Memory B cell (primary cell): ENCODE data around the gene SLC9A9.

Source experiments
- ATAC-seq: fragments of 150-1000 bp; cut with Tn5 transposase; 2 replicates; pipeline ENCODE4 v1.10.0; 2021; ENCODE audit warnings: low read depth, mild to moderate bottlenecking, moderate library complexity
- DNase-seq, 2 donors: peaks; one replicate each; pipeline ENCODE4 v3.0.0; 2022; ENCODE audit warnings: low spot score in 2 of 2
- H3K27ac Mint-ChIP-seq: one replicate; pipeline ENCODE4 v1.8.0; 2022; ENCODE audit warnings: mild to moderate bottlenecking, moderate library complexity, mixed read lengths
- H3K27me3 Mint-ChIP-seq: one replicate; pipeline ENCODE4 v1.8.0; 2022; ENCODE audit warnings: mixed read lengths
- H3K36me3 Mint-ChIP-seq: one replicate; pipeline ENCODE4 v1.8.0; 2022; ENCODE audit warnings: mild to moderate bottlenecking, mixed read lengths
- H3K4me1 Mint-ChIP-seq: one replicate; pipeline ENCODE4 v1.8.0; 2022; ENCODE audit warnings: mixed read lengths
- H3K4me3 Mint-ChIP-seq: one replicate; pipeline ENCODE4 v1.8.0; 2022; ENCODE audit warnings: mild to moderate bottlenecking, moderate library complexity, mixed read lengths
- H3K9me3 Mint-ChIP-seq: one replicate; pipeline ENCODE4 v1.8.0; 2022; ENCODE audit warnings: mixed read lengths

SLC9A9 gene

DNA sequence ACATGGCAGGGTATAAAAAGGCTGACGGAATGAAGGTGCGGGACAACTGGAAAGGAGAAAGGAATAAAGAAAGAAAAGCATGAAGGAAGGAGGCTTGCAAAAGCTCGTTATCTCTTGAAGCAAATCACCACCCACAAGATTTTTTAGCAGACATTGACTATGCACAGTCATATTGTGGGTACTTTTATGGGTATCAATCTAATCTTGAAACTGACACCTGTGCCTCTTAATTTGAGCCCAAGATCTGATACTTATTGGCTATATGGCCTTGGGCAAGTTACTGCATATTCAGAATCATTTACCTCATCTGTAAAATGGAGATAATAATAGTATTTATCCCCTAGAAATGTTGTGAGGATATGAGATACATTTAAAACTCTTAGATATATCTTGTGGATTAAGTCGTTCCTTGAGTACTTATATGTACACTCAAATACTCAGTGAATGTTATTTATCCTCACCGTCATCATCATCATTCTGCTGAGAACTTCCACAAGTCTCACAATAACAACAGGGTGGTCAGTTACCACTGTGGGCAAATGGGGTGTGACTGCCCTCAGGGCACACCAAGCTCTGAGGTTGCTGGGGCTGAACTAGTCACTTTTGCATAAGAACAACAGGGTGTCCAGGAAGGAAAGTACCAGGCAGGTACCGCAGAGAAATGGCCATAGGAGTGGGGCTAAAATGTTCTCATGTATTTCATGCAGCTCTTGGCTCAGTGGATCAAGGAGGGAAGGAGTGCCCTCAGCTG is 266.1 kb downstream of the SLC9A9 start:
- DNase-seq (no peak), ATAC-seq (no peak)
- H3K27me3 Mint-ChIP-seq: no peaks in the 10 kb centered on the region
- peaks cover 8% of the 10 kb centered on the region for H3K36me3 Mint-ChIP-seq
- no peaks in the 10 kb centered on the region for H3K9me3 Mint-ChIP-seq
- no peak overlapping the region for H3K4me3 Mint-ChIP-seq
- no peak overlapping the region for H3K27ac Mint-ChIP-seq
- peaks cover 16% of the 10 kb centered on the region for H3K4me1 Mint-ChIP-seq

DNA sequence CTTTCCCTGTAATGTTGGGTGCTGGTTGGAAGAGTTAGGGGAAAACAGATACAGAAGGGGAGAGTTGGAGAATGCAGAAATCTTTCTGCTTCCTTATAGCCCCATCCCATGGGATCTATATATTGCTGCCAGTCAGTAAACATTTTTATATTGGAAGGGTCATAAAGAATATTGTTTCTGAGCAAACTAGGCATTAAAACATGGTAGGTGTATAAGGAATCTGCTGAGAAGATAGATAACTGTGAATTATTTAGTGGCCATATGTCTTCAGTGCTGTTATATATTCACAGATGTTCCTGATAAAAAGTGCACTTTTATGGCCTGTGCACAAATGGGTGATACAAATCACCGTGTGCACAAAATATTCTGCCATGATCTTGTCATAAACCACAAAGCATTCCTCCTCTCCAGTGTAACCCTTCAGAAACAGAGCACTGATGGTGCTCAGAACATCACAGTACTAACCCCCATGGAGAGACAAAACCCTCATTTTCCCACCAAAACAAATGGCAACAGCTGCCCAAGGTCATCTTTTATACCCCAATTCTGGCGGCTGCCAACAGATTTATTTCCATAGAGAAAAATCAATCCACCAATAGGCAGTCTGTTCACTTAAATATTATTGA is 269.3 kb downstream of the SLC9A9 start:
- Mint-ChIP-seq H3K9me3 (no peaks in the 10 kb centered on the region), H3K27ac (no peak overlapping the region), H3K36me3 (peaks cover 14% of the 10 kb centered on the region), H3K4me1 (peaks cover 4% of the 10 kb centered on the region), H3K4me3 (no peak overlapping the region), H3K27me3 (no peaks in the 10 kb centered on the region)
- DNase-seq (no peak), ATAC-seq (no peak)

DNA sequence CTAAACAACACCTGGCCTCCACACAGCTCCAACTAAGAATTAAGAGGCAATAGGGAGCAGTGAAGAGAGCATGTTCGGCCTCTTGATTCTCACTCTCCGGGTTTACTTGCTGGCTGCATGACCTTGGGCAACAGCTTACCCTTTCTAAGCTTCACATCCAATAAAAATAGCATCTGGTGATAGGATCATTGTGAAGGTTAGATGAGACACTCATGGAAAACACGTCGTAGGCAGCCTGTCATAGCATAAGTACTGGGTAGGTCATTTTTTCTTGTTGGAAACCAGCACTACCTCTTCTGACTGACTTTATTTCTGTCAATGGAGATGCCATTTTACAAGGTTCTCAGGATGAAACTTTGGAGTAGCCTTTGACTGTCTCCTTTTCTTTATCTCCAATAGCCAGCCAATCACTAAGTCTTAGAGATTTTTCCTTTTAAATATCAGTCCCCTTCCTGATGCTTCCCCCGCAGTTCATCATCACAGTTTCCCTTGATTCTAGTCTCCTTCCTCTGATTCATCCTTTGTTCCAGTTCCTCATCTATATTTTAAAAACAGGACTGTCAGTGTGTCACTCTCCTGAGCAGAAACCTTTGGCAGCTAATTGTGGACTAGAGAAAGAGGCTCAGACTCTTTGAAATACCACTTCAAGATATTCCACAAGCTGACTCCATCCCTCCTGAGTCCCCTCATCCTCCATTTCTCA is 271.5 kb downstream of the SLC9A9 start:
- no peaks in the 10 kb centered on the region for H3K27me3 Mint-ChIP-seq
- ATAC-seq: no peak
- no peaks in the 10 kb centered on the region for H3K9me3 Mint-ChIP-seq
- H3K4me1 Mint-ChIP-seq: no peaks in the 10 kb centered on the region
- H3K4me3 Mint-ChIP-seq: no peak overlapping the region
- no peak overlapping the region for H3K27ac Mint-ChIP-seq
- DNase-seq: no peak
- H3K36me3 Mint-ChIP-seq: peaks cover 20% of the 10 kb centered on the region

DNA sequence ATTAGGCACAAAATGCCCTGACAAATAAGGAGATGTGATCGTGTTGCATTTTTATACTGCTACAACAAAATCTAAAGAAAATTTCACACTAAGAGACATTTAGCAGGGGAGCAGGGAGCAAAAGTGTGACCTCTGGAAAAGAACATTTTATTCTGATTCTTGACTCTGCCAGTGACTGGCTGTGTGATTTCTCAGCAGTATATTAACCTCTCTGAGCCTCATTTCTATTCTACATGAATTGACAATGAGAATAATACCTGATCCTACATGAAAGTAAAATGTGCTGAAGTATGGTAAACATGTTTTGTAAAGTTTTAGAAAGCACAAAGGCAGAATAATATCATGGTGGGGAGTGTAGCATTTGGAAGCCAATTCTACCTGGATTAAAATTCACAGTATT is 273.3 kb downstream of the SLC9A9 start:
- no peaks in the 10 kb centered on the region for H3K9me3 Mint-ChIP-seq
- H3K27me3 Mint-ChIP-seq: no peaks in the 10 kb centered on the region
- H3K4me1 Mint-ChIP-seq: no peaks in the 10 kb centered on the region
- H3K36me3 Mint-ChIP-seq: peaks cover 20% of the 10 kb centered on the region
- no peak overlapping the region for H3K27ac Mint-ChIP-seq
- ATAC-seq (no peak), DNase-seq (no peak)
- no peak overlapping the region for H3K4me3 Mint-ChIP-seq

DNA sequence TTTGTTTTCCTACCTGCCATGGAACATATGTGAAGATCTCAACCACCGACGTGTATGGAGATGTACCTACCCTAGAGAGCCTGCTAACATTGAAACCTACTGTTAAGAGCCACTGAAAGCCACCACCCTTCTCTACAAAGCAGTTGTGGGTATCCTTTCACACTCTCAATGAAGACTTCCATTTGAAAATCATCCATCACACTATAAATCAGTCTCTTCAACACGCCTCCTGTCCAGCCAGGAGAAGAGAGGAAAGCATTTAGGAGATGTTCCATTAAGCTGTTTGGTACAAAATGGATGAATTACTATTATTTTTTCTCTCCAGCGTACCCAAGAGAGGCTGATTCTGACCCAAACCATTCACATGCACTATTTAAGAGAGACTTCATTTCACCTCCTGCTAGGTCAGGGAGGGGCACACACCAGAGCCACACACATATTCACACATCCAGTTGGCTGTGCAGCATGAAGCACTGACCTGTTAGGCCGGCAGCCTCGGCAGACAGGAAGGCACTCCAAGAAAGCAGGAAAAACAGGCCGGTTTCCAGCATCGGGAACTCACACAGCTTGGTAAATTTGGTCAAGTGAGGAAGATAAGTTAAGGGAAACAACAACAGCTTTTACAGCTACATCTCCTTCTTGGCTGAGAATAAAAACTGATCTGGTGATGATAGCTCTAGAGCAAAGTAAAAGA is 274.5 kb downstream of the SLC9A9 start:
- no peak for ATAC-seq
- Mint-ChIP-seq H3K27ac (no peak overlapping the region), H3K4me3 (no peak overlapping the region), H3K36me3 (peaks cover 20% of the 10 kb centered on the region), H3K9me3 (no peaks in the 10 kb centered on the region), H3K27me3 (no peaks in the 10 kb centered on the region), H3K4me1 (no peaks in the 10 kb centered on the region)
- no peak for DNase-seq

DNA sequence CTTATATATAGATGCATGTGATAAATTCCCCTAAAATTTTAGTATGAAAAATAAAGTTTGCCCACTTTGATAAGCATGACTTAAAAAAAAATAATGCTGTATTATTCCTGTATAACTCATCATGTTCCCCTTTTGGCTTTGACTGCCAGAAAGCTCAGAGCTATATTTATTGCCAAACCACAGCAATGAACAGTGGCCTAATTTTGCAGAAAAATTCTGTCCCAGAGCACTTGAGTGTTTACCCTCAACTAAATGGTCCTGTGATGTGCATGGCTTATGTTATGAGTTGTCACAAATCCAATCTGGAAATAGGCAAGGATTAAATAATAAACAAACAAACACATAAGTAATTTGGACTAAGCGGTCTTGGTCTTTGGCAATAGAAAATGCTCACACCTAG is 276.7 kb downstream of the SLC9A9 start:
- Mint-ChIP-seq H3K4me1 (peaks cover 10% of the 10 kb centered on the region), H3K27ac (no peak overlapping the region), H3K27me3 (no peaks in the 10 kb centered on the region), H3K9me3 (no peaks in the 10 kb centered on the region), H3K4me3 (no peak overlapping the region), H3K36me3 (peaks cover 9% of the 10 kb centered on the region)
- no peak for ATAC-seq
- DNase-seq: no peak

DNA sequence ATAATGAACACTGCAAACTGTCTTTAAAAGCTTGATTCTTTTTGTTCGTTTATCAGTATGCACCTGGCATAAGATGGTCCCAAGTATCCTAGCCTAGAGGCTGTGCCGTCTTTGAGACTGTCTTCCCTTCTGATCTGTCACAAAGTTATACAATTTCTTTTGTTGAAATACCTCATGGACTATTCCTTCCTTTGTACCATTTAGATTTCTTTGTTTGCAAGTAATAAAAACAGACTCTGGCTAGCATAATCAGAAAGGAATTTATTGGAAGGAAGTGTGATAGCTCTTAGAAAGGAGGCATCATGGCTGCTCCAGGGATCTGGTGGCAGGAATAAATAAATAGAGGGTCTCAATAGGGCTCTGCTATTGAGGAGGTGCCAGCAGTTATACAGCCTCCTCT is 280.4 kb downstream of the SLC9A9 start:
- no peak for DNase-seq
- Mint-ChIP-seq H3K36me3 (peaks cover 3% of the 10 kb centered on the region), H3K4me3 (no peak overlapping the region), H3K9me3 (no peaks in the 10 kb centered on the region), H3K27ac (no peak overlapping the region), H3K27me3 (no peaks in the 10 kb centered on the region), H3K4me1 (peaks cover 19% of the 10 kb centered on the region)
- ATAC-seq: no peak

DNA sequence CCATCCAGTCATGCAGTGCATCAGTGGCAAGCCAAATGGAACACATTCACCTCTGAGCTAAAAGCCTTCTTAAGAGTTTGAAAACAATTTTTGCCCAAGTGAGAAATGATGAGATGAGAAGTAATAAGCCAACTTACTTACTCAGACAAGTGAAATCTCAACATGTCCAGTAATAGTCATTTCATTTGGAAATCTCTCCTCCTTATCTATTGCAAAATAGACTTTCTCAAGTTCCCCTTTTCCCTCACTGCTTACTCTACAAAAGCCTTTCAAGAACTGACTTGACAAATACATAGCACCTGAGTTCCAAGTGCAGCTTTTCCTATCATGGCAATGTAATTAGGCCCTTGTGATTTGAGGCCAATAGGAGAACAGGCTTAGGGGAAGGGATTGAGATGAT is 282.3 kb downstream of the SLC9A9 start:
- H3K4me3 Mint-ChIP-seq: no peak overlapping the region
- no peak for ATAC-seq
- H3K36me3 Mint-ChIP-seq: no peaks in the 10 kb centered on the region
- peaks cover 19% of the 10 kb centered on the region for H3K4me1 Mint-ChIP-seq
- H3K9me3 Mint-ChIP-seq: no peaks in the 10 kb centered on the region
- H3K27ac Mint-ChIP-seq: no peak overlapping the region
- DNase-seq: no peak
- H3K27me3 Mint-ChIP-seq: no peaks in the 10 kb centered on the region

DNA sequence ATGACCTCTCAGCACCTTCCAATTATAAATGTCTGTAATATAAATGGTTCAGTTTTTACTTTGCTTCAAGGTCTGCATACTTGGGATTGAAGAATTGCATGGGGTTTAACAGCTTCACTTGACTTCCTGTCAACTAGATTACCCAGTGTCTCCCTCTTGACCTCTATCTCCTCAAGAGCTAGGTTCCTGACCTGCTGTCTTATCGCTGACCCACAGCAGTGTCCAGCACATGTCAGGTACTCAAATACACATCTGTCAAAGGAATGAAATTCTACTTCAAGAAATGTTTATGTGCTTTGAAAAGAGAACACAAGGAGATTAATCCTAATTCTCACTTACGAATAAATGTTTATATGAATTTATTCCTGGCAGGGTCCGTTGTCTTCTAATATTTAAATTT is 284.5 kb downstream of the SLC9A9 start:
- no peak overlapping the region for H3K4me3 Mint-ChIP-seq
- peaks cover 1% of the 10 kb centered on the region for H3K9me3 Mint-ChIP-seq
- H3K4me1 Mint-ChIP-seq: peaks cover 19% of the 10 kb centered on the region
- ATAC-seq (no peak), DNase-seq (no peak)
- H3K27me3 Mint-ChIP-seq: no peaks in the 10 kb centered on the region
- H3K27ac Mint-ChIP-seq: no peak overlapping the region
- peaks cover 6% of the 10 kb centered on the region for H3K36me3 Mint-ChIP-seq

DNA sequence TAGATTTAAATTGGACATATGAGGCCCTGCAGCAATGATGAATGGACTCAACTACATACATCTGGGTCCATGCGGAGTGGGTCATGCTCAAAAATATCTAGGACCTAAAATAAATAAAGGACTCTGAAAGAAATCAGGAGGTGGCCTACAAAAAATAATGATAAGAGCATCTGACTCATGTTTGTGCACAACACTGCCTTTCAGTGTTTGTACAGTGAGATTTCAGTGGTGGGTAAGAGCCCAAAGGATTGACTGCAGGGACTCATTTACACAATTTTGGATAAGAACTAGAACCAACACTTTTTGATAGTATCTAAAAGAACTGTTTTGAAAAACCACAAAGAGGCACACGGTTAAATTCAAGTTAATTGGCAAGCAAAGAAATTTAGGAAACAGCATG is 285.5 kb downstream of the SLC9A9 start:
- Mint-ChIP-seq H3K27me3 (no peaks in the 10 kb centered on the region), H3K9me3 (peaks cover 3% of the 10 kb centered on the region), H3K4me1 (peaks cover 15% of the 10 kb centered on the region), H3K36me3 (peaks cover 6% of the 10 kb centered on the region), H3K27ac (no peak overlapping the region), H3K4me3 (no peak overlapping the region)
- no peak for ATAC-seq
- no peak for DNase-seq

DNA sequence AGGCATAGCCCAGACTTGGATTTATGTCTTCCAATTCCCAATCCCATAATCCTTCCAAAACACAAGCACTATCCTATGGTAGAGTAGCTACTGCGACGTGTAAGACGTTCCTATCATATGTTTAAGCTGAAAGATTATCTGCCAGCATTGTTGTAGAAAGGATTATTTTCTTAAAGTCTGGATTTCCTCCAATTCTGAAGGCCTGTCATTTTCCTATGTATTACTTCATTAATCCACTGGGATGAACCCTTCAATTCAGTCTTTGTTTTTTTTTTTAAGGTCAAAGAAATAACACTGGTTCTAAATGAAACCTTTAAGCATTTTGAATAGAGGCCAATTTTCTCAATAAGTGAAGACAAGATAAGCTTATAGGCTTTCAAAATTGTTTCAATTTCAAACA is 289.0 kb downstream of the SLC9A9 start:
- ATAC-seq (no peak), DNase-seq (no peak)
- Mint-ChIP-seq H3K36me3 (peaks cover 21% of the 10 kb centered on the region), H3K27me3 (no peaks in the 10 kb centered on the region), H3K4me1 (no peaks in the 10 kb centered on the region), H3K27ac (no peak overlapping the region), H3K4me3 (no peak overlapping the region), H3K9me3 (peaks cover 11% of the 10 kb centered on the region)

DNA sequence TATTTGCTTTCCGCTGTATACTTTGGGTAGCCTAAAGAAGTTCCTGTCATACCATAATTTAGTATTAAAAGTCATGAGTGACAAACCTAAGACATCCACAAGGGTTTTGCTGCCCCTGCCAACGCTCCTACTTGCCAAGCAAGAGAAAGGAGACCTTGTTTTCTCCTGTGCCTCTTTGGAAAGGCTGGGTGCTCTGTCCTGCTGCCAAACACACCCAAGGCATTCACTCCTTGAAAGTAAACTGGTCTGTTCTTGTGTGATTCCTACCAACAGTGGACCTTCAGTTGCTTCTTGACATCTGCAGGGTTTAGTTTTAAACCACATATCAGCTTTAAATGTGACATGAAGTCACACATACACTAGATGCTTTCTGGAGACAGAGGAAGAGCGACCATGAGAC is 295.4 kb downstream of the SLC9A9 start:
- ATAC-seq (no peak), DNase-seq (no peak)
- H3K27ac Mint-ChIP-seq: no peak overlapping the region
- H3K27me3 Mint-ChIP-seq: no peaks in the 10 kb centered on the region
- no peak overlapping the region for H3K4me3 Mint-ChIP-seq
- peaks cover 3% of the 10 kb centered on the region for H3K4me1 Mint-ChIP-seq
- H3K9me3 Mint-ChIP-seq: peaks cover 9% of the 10 kb centered on the region
- peaks cover 27% of the 10 kb centered on the region for H3K36me3 Mint-ChIP-seq

DNA sequence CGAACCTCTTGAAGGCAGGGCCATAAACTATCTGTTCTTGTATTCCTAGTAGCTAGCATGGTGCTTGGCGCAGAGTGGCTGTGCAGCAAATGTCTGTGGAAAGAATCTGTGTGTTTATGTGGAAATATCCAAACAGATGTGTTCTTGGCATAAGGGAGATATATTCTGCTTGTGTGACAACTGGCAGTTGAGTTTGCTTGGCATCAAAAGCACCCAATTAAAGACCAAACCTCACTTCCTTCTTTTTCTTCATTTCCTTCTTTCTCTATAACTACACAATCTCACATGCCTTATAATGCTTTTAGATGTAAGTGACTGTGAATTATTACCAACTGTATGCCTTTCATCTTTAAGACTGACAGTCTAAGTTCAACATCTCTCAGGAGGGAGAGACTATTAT is 296.5 kb downstream of the SLC9A9 start:
- peaks cover 31% of the 10 kb centered on the region for H3K36me3 Mint-ChIP-seq
- H3K4me1 Mint-ChIP-seq: peaks cover 3% of the 10 kb centered on the region
- no peak for ATAC-seq
- H3K9me3 Mint-ChIP-seq: peaks cover 10% of the 10 kb centered on the region
- no peak for DNase-seq
- H3K27ac Mint-ChIP-seq: no peak overlapping the region
- no peaks in the 10 kb centered on the region for H3K27me3 Mint-ChIP-seq
- H3K4me3 Mint-ChIP-seq: no peak overlapping the region

DNA sequence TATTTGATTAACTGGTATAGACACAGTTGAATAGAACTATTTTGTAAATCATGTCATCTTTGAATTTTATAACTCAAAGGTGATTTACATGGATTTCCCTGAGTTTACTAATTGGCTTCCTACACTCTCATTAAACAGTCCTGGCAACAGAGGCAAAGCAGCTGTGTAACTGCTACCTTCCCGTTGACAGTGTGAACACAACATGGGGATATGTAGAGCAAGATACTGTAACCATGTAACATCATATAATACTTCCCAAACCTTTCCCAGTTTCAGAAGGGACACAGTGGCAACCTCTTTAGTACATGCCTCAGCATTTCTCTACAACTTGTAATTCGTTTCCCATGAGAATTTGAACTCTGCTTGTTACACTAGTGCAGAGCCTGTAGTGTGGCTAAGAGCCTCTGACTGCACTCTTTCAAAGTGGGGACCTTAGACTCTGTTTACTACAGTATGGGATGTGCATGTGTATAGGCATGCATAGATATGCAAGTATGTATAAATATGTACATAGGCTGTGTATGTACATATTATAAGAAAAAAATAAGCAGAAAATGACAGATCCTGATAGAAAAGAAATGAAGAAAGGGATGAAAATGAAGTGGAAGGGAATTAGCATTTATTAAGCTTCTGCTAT is 299.3 kb downstream of the SLC9A9 start:
- Mint-ChIP-seq H3K36me3 (peaks cover 32% of the 10 kb centered on the region), H3K4me1 (peaks cover 3% of the 10 kb centered on the region), H3K27me3 (no peaks in the 10 kb centered on the region), H3K4me3 (no peak overlapping the region), H3K27ac (no peak overlapping the region), H3K9me3 (peaks cover 8% of the 10 kb centered on the region)
- no peak for ATAC-seq
- no peak for DNase-seq
